Measurements from ENCODE around the gene AMOT. TPM values are rescaled to one million over a fixed set of nuclear protein-coding genes. Genes with fewer than 3 reads are reported as not detected.

AMOT gene
- total and polyA plus RNA-seq, 2 experiments from 2014 or later, result 12.5 to 22.4 TPM

DNA sequence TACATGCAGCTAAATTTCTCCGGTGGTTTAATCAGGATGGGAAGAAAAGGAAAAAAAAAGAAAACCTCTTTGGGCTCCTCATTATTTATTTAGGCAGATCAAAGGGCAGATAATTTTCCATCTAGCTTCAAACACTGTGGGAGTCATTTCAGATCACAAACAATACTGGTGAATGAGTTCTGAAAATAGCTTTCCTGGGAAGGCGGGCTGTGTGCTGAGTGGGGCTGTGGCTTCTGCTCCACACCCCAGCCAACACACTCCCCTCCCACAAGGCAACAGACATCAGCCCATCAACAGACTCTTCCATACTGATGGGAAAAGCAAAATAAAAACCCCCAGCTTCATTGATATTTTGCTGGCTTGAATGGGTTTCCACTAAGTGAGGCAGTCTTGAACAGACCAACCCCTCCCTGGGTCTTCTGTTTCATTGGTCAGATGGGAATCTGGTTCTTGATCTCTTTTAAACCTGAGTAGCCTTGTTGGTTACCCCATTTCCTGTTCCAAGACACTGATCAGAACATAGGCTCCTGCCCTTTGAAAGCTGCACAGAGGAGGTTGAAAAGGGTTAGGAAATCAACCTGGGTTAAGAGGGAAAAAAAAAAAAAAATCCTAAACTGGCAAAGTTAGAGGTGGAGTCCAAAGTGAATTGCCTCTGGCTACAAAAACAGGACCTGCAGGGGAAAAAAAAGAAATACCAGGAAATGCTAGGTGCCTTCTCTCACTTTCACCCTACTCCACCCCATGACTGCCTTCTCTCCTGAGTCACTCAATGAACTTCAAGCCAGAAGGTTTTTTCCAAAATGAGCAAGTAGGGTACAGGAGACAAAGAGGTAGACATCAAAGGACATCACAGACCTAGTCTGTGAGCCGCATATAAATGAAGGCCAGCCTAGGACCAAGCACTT lies 20.0 kb downstream of the AMOT start:
- TF ChIP-seq, protein P1, sequence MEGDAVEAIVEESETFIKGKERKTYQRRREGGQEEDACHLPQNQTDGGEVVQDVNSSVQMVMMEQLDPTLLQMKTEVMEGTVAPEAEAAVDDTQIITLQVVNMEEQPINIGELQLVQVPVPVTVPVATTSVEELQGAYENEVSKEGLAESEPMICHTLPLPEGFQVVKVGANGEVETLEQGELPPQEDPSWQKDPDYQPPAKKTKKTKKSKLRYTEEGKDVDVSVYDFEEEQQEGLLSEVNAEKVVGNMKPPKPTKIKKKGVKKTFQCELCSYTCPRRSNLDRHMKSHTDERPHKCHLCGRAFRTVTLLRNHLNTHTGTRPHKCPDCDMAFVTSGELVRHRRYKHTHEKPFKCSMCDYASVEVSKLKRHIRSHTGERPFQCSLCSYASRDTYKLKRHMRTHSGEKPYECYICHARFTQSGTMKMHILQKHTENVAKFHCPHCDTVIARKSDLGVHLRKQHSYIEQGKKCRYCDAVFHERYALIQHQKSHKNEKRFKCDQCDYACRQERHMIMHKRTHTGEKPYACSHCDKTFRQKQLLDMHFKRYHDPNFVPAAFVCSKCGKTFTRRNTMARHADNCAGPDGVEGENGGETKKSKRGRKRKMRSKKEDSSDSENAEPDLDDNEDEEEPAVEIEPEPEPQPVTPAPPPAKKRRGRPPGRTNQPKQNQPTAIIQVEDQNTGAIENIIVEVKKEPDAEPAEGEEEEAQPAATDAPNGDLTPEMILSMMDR (IDR thresholded peaks at IDR 0.05; ENCODE audit: low read depth, low read length), result no peak
- Histone ChIP-seq H3K27me3 (no peaks in the 10 kb centered on the region), H3K4me3 (no peak overlapping the region), H3K27ac (no peak overlapping the region), H3K36me3 (no peaks in the 10 kb centered on the region), H3K4me1 (ENCODE audit: low read depth) (peaks cover 8% of the 10 kb centered on the region), H3K9me3 (ENCODE audit: low read depth) (no peaks in the 10 kb centered on the region)
- DNase-seq (ENCODE audit: low read depth in 1 of 2, low spot score in 1 of 2), result no peak

DNA sequence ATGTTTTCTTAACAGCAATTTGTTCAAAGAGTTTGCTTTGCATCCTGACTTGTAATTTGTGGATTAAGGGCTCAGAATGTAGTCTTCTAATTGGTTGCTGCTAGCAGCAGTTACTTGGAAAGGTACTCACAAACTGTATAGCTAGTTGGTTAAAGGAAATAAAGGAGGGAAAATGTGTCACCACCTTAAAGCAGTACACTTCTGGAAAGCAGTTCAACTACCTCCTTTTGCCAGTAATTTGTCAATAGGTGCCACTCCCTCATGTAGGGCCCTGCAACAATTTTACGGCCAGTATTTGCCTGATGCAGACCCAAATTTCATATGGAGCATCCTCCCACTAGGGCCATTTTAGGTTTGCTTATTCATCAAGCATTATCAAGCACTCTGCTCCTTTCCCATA lies 20.8 kb downstream of the AMOT start:
- peaks cover 8% of the 10 kb centered on the region for H3K4me1 ChIP-seq (ENCODE audit: low read depth)
- H3K4me3 ChIP-seq, result no peak overlapping the region
- no peaks in the 10 kb centered on the region for H3K36me3 ChIP-seq
- no peak overlapping the region for H3K27ac ChIP-seq
- TF ChIP-seq, protein P1 (IDR thresholded peaks at IDR 0.05; ENCODE audit: low read depth, low read length), result no peak
- H3K27me3 ChIP-seq, result no peaks in the 10 kb centered on the region
- no peak for DNase-seq (ENCODE audit: low read depth in 1 of 2, low spot score in 1 of 2)
- H3K9me3 ChIP-seq (ENCODE audit: low read depth), result no peaks in the 10 kb centered on the region

DNA sequence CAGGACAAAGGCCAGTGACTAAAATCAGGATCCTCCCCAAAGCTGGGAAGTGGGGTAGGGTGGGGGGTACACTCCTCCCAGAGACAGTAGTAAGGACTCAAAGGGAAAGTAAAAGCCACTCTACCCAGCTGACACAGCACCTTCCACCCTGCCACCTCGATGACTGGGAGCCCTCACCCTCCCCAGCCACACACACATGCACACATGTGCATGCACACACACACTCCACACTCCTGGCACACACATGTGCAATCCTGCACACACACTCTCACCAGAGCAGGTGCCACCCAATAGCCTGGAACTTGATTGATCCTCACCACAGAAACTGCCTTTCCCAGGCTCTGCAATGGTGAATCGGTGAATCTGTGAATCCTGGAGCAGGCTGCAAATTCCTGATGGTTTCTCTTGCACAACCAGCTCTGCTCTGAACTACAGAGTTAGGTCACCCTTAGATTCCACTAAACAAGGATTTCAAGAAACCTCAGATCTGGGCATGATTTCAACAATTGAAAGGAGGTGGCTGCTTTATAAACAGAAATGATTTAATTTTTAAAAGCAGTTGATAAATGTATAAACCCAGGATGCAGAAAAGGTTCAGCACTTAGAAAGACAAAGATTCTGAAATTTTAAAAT lies 21.5 kb downstream of the AMOT start:
- TF ChIP-seq, protein P1 (IDR thresholded peaks at IDR 0.05; ENCODE audit: low read depth, low read length), result no peak
- H3K4me1 ChIP-seq (ENCODE audit: low read depth), result peaks cover 8% of the 10 kb centered on the region
- no peaks in the 10 kb centered on the region for H3K36me3 ChIP-seq

DNA sequence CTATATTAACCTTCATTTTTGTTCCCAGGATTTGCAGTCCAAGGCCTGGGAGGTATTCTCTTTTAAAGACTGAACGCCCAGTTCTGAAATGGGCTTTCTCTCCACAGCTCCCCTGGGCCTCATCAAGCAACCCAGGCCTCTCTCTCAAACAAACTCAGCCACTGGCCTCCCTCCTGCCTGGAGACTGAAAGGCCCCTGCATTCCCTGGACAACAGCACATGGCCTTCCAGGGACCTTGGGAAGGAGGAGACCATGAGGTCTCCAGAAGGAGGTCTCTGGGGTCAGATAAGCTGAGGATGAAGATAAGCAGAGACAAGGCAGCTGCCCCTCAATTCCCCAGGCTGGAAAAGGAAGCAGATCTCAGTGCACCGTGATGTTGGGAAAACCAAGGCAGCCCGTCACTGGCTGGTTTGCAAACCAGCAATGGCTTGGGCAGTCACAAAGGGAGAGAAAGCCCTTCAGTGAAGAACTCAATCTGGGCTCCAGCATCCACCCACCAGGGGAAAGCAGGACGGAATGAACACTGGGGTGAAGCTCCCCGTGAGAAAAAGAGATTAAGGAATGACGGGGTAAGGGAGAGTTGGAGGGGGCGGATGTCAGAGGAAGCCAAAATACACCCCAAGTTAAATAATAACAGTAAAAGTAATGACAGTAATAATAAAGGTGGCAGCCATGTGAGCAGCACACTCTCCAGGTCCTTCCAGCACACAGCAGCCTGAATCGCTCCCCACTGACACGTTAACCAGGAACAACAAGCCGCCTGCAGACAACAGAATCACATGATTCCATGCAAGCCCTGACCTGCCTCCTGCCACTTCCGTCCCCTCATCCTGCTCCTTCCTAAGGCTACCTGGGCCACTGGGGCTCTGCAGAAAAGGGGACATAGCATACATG lies 22.3 kb downstream of the AMOT start:
- peak overlapping the region; percentile 34 for H3K27ac ChIP-seq
- H3K4me3 ChIP-seq, result no peak overlapping the region
- peaks cover 8% of the 10 kb centered on the region for H3K4me1 ChIP-seq (ENCODE audit: low read depth)
- H3K27me3 ChIP-seq, result no peaks in the 10 kb centered on the region
- no peaks in the 10 kb centered on the region for H3K36me3 ChIP-seq
- H3K9me3 ChIP-seq (ENCODE audit: low read depth), result no peaks in the 10 kb centered on the region
- no peak for DNase-seq (ENCODE audit: low read depth in 1 of 2, low spot score in 1 of 2)
- TF ChIP-seq, protein P1 (IDR thresholded peaks at IDR 0.05; ENCODE audit: low read depth, low read length), result no peak

More for the DNA sequence above, 21.5 kb downstream of the AMOT start:
- peak in 1 of 2 donors; percentile 78 for DNase-seq (ENCODE audit: low read depth in 1 of 2, low spot score in 1 of 2)
- peak overlapping the region; percentile 13 for H3K27ac ChIP-seq
- H3K9me3 ChIP-seq (ENCODE audit: low read depth), result no peaks in the 10 kb centered on the region
- H3K27me3 ChIP-seq, result no peaks in the 10 kb centered on the region
- H3K4me3 ChIP-seq, result no peak overlapping the region

- Histone ChIP-seq H3K27me3 (no peaks in the 10 kb centered on the region), H3K36me3 (no peaks in the 10 kb centered on the region), H3K4me3 (no peak overlapping the region), H3K4me1 (ENCODE audit: low read depth) (peaks cover 9% of the 10 kb centered on the region), H3K27ac (no peak overlapping the region), H3K9me3 (ENCODE audit: low read depth) (no peaks in the 10 kb centered on the region)
- TF ChIP-seq, protein P1 (IDR thresholded peaks at IDR 0.05; ENCODE audit: low read depth, low read length), result no peak
- DNase-seq (ENCODE audit: low read depth in 1 of 2, low spot score in 1 of 2), result no peak
Observed at GRCh38 chrX:112816908-112817307, 23.7 kb downstream of the AMOT start.

All from cardiac muscle cell (in vitro differentiated cells and primary cell).